Stimulated activated CD8-positive, alpha-beta memory T cell treated with anti-CD3 and anti-CD28 coated beads, Interleukin-7, amount 100 ng/mL, for 48 hours (primary cell): ENCODE measurements around the gene GNA15.
"Not testable (repeated sequence)": the region's sequence is repeated elsewhere in the genome, so short reads cannot be mapped to it uniquely, and the experiment has no call there.

Experiments used
- DNase-seq, 2 donors: peaks; one replicate each; pipeline ENCODE4 v3.0.0-alpha.2; 2020; ENCODE audit warnings: low read depth in 1 of 2; ENCODE audit errors: extremely low read depth in 1 of 2

The GNA15 gene, protein sequence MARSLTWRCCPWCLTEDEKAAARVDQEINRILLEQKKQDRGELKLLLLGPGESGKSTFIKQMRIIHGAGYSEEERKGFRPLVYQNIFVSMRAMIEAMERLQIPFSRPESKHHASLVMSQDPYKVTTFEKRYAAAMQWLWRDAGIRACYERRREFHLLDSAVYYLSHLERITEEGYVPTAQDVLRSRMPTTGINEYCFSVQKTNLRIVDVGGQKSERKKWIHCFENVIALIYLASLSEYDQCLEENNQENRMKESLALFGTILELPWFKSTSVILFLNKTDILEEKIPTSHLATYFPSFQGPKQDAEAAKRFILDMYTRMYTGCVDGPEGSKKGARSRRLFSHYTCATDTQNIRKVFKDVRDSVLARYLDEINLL

DNA sequence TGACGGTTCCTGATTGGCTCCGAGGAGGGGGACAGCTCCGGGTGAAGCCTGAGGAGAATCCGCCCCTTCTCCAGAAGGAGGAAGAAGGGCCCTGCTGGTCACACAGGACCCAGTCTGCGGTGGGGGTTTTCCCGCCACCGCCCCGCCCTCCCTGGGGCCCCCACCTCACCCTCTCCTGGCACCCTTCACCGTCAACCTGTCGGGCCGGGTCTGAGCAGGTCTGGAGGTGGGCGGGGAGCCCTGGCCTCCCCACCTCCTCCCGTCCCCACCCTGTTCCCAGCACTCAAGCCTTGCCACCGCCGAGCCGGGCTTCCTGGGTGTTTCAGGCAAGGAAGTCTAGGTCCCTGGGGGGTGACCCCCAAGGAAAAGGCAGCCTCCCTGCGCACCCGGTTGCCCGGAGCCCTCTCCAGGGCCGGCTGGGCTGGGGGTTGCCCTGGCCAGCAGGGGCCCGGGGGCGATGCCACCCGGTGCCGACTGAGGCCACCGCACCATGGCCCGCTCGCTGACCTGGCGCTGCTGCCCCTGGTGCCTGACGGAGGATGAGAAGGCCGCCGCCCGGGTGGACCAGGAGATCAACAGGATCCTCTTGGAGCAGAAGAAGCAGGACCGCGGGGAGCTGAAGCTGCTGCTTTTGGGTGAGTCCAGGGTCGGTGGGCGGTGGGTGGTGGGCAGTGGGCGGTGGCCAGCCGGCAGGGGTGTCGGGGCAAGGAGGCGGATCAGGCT, at the start of gene GNA15:
Gene GNA15 (plus strand): TSS at position 73 of the 723 bp plus-strand sequence. CDS start 418 bp downstream, at position 491.
- no peak for DNase-seq

DNA sequence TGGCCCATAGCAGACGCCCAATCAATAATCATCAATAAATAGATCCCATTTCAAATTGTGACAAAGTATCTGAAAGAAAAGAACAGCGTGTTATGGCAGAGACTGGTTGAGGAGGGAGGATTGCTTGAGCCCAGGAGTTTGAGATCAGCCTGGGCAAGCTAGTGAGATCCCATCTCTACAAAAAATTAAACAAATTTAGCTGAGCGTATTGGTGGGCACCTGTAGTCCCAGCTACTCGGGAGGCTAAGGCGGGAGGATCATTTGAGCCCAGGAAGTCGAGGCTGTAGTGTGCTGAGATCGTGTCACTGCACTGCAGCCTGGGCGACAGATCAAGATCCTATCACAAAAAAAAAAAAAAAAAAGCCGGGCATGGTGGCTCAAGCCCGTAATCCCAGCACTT, 48.1 kb upstream of the GNA15 start:
- no peak for DNase-seq

DNA sequence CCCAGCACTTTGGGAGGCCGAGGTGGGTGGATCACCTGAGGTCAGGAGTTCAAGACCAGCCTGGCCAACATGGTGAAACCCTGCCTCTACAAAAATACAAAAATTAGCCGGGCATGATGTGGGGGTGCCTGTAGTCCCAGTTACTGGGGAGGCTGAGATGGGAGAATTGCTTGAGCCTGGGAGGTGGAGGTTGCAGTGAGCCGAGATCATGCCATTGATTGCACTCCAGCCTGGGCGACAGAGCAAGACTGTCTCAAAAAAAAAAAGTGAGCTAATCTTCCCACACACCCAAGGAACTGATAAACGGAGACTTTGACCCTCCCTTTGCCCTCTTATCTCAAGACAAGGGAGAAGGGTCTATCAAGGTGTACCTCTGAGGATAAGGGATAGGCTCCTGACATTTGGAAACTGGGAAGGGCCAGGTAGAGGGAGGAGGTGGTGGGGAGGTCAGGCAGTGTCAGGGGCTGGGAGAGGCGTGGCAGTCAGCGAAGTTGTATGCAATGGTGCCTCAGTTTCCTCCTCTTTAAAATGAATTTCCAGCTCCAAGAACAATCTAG, 46.5 kb upstream of the GNA15 start:
- not testable (repeated sequence) for DNase-seq

DNA sequence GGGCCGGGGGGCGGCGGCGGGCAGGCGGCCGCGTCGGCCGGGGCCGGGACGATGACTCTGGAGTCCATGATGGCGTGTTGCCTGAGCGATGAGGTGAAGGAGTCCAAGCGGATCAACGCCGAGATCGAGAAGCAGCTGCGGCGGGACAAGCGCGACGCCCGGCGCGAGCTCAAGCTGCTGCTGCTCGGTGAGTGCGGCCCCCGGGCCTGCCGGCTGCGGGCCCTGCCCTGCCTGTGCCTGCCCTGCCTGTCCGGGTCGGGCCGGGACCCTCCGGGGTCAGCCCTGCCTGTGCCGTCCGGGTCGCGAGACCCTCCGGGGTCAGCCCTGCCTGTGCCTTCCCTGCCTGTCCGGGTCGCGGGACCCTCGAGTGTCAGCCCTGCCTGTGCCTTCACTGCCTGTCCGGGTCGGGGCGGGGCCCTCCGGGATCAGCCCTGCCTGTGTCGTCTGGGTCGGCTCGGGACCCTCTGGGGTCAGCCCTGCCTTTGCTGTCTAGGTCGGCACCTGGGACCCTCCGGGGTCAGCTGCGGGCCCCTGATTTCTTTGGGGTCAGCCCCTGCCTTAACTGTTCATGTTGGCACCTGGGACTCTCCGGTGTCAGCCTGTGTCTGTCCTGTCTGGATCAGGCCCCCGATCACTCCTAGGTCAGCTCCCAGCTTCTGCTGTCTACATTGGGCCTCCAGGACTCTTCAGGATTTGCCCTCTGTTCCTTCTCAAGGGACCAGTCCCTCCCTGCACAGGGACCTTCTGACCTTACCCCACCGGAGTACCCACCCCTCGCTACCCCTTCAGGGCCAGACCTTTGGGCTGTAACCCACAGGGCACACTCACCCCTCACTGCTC, 41.0 kb upstream of the GNA15 start:
- no peak for DNase-seq

DNA sequence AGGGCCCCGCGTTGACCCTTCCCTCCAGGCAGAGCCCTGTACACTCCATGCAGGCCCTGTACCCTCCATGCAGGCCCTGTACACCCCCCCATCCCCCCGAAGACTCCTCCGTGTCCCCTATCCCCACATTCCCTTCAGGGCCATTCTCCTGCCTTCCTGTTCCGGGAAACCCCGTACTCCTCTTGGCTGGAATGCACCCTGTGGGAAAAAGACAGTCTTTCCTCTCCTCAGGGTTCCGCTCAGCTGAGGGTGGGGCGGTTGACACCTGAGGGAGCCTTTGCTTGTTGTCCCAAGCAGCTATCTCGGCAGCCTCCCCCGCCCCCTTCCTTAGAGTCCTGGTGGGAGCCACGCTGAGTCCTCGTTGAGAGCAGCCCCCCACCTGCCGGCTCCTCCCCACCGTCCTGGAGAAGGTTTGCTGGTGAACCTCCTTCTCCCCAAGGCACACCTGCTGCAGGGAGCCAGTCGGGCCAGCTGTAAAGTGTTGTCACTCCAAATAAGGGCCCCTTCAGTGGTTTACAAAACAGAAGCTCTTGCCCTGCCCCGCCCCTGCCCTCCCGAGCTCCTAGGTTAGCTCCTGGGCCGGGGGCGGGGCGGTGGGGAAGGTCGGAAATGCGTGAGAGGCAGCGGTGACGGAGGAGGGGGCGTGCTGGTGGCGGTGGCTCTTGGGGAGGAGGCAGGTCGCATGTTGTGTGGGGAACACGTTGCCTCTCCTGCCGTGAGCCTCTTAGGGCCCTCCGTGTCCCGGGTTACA, 40.2 kb upstream of the GNA15 start:
- no peak for DNase-seq

DNA sequence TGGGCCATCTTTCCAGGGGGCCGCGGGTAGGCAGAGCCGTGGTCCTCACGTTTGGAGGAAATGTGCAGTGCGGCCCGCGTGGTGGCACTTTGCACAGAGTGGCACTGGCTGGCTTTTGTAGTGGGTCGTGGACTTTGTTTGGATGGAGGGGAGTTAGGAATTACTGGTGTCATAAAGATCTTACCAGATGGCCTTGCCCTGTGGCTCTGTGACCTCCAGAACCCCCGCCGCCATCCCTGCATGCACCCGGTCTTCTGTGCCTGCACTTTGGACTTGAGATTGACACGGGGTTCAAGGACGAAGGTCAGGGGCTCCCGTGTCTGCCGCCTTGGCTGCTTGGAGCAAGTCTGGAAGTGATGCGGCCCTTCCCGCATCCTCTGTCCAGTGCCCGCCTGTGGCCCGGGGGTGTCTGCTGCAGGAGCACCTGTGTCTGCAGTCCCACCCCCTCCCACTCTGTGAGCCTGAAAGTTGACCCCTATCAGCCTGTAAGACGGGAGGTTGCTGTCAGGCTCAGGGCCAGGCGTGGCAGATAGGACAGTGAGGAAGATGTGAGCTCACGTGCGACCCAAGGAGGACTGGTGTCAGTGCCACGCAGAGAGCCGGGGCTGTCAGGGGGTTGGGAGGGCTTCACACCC, 39.4 kb upstream of the GNA15 start:
- DNase-seq, result no peak

DNA sequence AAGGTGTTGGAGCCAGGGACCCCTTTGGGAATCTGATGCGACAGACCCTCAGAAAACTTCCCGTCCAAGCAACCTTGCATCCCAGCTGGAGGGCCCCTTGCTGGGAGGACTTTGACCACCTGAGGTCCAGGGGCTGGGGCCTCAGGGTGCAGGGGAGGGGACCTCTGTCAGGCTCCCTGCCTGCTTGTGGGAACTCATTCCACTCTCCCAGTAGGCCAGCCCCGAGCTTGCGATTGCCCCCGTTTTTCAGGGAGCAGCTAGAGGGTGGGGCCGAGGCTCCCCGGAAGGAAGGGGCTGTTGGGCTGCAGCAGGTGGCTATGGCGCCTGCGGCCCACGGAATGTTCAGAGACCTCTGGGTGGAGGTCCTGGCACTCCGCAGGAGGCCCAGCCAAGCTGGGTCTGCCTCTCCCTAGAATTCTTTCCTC, 38.9 kb upstream of the GNA15 start:
- DNase-seq, result no peak

DNA sequence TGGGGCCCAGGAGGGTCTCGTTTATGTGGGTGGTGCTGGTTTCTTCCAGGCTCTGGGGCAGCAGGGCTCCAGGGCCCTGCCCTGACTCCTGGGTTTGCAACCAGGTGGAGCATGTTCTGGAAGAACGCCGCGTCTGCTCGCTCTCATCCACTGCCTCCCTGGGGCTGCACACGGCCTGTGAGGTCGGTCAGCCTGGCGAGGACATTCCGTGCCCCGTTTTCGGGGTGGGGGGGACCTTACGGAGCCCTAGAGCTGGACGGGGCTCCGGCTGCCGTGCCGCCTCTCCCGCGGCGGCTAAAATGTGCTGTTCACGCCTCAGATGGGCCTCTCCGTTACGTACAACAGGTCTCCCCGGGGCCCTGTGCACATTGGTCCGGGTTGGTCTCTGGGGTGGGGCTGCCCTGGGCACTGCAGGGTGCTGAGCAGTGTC, 38.4 kb upstream of the GNA15 start:
- DNase-seq, result no peak

DNA sequence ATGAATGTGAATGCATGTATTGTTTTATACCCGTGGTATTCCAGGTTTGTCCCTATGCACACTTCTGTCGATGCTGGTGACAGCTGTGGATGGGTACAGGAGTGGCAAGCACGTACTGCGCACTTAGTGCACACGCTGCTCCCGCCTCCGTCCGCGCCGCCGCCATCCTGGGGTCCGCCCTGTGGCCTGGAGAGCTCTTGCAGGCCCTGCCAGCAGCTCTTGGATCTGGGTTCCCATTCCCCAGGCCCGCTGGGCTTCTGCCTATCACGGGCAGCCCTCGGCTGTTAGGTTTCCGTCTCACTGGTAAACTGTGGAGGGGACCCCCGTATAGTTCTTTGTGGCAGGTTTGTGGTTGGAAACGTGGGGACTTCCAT, 37.7 kb upstream of the GNA15 start:
- DNase-seq, result no peak

DNA sequence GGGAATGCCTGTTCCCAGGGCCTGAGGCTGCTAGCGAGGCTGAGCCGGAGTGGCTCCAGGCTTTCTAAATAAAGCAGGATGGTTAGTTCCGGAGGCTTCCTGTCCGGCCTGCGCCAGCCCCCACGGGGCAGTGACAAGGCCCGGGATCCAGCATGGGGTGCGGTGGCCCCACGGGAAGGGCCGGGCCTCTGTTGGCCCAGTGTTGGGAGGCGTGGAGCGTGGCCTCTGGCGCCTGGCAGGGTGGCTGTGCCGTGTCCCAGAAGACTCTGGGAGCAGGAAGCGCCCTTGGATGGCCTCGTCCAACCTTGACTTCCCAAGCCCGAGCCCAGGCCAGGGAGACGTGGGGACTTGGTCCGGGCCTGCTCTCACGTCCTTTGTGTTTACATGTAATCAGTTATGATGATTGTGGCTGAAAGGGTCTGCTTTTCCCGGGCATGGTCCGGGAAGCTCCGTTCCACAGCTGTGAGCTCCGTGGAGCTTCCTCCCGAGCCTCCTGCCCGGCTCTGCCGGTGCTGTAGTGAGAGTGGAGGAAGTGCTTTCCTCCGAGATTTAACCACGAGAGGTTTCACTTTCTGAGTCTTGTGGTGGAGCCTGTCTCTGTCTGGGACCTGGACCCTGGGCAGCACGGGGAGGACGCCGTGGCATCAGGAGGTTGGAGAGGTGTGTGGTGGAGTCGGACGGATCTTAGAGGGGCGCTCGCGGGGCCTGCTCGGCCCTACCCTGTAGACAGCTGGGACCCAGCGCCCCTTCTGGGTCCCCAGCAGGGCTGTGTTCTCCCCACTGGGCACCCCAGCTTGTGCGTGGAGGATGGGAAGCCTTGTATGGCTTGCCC, 37.1 kb upstream of the GNA15 start:
- no peak for DNase-seq

DNA sequence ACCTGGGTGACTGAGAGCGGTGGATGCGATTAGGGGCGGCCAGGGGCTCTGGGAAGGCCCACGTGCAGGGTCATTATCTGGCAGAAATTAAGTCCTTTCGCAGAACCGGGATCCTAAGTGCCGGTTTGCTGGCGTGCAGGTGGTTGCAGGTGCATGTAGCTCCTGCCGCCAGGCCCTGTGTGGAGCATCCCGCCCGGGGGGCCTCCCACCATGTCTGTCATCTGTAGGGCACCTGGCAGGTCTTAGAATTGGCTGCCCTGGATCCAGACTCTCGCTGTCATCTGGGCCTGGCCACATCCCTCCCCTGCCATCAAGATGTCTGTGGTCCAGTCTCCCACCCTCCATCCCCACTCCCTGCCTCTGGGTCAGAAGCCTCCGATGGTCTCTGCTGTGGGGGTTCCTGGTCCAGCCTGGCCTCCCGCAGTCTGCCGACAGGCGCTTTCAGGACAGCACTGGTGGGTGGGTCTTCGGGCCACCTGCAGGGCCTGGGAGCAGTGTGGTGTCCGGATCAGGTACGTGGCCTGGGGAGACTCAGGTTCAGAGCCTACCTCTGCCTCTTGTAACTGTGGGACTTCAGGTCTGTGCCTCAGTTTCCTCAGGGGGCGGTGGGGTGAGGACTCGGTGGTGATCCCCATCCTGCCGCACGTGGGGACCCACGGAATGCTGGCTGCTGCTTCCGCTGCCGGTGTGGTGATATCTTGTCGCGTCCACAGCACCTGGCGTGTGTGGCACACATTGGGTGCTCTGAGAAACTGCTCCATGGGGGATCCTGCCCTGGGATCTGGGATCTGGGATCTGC, 36.3 kb upstream of the GNA15 start:
- DNase-seq, result no peak

DNA sequence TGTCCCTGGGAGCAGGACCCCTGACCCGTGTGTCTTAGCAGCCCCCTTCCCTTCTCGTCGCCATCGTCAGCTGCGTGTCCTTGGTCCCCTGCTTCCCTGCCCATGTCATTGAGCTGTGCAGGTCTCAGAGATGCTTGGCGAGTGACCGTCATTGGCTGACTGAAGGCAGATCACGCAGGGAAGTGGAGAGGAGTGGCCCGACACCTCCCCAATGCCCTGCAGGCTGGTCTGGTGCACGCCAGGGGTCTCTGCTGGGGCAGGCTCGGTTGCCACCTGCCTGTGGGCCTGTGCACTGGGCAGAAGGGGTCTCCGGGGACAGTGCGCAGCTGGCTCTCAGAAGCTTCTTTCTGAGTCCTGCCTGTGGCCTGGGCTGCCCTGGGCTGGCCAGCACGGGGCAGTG, 35.5 kb upstream of the GNA15 start:
- no peak for DNase-seq

DNA sequence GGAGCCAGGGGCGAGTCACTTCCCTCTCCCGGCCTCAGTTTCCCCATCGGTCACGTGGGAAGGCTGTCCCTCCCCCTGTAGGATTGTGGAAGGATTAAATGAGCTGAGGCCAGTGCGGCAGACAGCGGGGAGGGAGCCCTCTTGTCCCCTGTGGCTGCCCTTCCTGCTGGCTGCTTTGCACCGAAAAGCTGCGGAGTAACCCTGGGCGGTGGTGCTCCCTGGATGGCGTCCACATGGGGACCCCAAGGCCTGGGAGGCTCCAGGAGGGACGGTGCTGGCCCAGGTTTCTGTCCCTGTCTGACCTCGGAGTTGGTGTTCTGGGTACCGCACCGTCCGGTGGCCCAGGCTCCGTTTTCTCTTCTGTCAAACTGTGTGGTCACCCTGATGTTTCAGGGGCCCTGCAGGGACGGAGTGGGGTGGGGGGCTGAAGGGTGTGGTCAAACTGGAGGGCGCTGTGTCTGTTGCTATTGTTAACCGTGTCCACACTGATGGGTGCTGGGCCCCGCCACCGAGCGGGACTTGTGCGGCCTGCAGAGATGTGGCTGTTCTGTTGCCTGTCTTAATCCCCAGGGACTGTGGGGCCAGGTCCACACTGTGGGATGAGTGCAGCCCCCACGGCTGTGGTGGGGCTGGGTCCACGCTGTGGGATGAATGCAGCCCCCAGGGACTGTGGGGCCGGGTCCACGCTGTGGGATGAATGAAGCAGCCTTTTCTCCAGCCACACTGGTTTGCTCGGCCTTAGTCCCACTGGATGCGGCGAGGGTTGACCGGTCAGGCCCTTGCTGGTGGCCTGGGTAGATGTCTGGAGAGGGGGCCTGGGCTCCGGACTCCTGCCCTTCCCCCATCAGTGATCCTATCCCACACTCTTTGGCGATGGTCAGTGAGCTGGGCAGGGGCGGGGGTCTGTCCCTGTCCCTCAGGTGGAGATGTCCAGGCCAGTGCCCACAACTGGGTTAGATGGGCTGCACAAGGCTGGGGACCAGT, 34.8 kb upstream of the GNA15 start:
- DNase-seq, result no peak

DNA sequence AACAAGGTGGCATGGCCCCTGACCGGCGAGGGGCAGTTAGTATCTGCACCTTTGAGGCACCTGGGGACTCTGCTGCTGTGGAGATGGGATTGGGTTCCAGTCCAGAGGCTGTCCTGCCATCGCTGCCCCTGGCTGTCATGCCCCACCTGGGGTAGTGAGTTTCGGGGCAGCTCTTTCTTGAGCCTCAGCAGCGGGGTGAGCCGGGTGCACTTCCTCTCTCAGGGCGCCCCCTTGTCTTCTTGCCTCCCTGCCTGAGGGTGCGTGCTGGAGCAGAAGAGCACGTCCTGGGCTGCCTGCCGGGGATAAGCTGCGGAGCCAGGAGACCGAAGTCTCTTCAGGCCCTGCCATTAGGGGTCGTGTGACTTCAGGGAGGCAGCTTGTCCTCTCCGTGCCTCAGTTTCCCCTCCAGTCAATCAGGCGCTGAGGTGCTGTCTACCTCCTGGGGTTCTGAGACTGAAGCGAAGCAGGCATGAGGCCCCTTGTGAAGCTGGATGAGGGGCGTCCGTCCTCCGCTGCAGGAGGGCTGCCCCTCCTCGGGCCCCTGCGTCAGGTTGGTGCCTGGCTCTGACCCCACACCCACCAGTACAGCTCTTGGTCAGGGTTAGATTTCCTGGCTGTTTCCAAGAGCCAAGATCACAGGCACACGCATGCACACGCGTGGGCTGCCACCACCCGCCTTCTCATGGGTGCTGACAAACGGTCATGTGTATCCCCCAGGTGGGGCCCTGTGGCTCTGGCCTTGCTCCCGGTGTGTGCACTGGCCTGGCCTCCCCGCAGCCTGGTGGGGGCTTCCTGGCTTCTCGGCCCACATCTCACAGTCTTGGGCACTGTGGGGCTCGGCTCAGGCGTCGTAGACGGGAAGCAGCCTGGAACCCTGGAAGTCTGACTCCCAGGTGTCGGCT, 33.3 kb upstream of the GNA15 start:
- DNase-seq, result no peak

DNA sequence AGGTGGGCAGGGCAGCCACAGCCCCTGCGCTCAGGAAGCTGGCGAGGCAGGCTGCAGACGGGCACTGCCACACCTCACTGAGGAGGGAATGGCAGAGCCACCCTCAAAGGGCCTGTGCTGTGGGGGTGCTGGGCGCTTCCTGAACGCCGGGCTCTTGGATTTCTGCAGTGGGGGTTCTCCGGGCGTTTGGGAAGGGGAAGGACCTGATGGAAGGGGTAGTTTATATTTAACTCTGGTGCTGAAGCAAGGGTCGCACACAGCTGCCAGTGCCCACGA, 31.2 kb upstream of the GNA15 start:
- DNase-seq, result no peak
